TTC549 (cell line): Measurements from ENCODE around the gene OTUD7B.
"Not testable (repeated sequence)": the region's sequence is repeated elsewhere in the genome, so short reads cannot be mapped to it uniquely, and the experiment has no call there.

Source experiments
- FAIRE-seq: peaks from 2 replicates; lab custom pipeline; 2012; peaks lifted over from hg19 to GRCh38; lab: Jason Lieb, UNC

Gene OTUD7B

DNA sequence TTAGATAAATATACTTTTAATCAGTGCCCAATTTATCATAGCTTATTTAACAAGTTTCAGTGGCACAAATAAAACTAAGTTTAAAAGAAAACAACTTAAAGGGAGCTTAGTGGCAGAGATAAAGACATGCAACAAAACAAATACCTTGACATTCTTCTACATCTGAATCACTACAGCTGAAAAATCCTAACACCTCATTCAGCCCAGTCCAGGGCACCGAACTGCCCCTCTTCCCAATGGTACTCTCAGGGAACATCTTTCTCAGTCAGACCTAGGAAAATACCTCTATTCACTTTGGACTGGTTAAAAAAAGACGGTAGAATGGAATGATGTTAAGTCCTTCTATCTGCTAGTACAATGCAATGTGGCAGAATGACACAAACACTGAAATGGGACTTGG is 8.3 kb downstream of the OTUD7B start:
- FAIRE-seq: peak; percentile 25

- FAIRE-seq: no peak
These were observed 9.1 kb downstream of the OTUD7B start for GRCh38 chr1:150001415-150001814.

DNA sequence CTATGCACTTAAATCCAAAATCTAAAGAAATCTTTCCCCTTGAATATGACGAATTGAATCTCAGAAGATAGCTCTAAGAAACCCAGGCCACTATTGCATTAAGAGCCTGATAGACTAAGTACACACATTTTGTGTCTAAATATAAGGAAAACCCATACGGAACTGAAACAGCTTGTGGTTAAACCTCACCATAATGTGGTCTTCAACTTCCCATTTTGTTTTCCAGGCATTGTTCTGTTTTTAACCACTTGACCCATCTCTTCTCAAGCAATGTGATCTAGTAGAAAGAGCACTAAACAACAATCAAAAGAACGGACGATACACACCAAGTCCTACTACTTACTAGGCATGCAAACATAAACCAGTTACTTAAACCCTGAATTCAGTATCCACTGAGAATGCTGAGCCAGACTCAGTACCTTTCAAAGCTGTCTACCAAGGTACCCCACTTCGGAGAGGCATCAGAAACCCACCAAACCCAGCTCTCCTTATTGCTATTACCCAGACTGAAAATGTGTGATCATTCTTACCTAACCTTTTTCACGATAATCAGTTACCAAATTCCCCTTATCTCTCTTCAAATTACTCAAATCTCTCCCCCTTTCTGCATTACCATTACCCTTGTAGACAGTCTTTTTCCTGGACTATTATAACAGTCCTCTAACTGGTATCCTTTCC is 12.8 kb downstream of the OTUD7B start:
- no peak for FAIRE-seq

DNA sequence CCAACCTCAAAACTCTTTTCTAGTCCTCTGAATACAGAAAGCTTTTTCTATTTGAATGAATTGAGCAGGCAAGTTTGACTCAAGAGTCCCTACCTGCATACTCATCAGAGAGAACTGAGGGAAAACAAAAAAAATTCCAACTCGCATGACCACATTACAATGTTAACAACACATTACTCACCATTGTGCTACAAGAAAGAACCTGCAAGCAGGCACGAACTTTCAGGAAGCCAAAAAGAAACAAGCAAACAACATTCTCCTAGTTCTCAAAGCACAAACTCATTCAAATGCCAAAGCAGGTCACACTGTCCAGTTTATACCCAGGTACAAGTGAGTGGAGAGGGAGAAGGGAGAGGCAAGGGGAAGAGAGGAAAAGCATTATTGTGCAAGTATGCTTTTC is 14.6 kb downstream of the OTUD7B start:
- FAIRE-seq: no peak

GRCh38 chr1:149993764-149994163 is 16.8 kb downstream of the OTUD7B start:
- FAIRE-seq: no peak

DNA sequence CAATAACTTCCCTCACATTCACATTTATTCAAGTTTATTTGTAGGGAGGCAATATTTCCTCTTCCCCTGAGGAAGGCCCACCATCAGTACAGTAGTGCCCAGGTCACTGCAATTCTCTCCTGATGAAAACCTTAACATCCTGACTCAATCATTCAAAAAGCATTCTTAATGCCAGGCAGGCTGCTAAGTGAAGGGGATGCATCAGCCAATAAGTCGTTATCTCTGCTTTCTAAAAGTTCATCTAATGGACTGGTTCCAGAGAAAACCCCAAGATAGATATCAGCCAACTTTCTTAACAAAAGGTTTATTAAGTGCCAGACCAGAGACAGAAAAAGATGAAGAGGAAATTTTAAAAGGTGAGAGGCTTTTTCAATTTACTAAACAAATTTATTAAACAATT is 17.3 kb downstream of the OTUD7B start:
- no peak for FAIRE-seq

DNA sequence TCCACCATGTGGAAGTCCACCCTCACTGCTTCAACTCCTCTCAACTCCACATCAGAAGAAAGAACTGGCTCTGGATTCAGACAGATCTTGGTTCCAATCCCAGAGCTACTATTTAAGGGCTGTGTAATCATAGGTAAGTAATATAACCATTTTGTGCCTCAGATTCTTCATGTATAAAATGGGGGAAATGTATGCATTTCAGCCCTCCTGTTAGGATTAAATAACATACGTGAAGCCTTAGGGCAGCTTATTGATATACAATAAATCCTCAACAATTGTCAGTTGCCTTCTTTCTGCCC is 23.3 kb downstream of the OTUD7B start:
- FAIRE-seq: no peak

DNA sequence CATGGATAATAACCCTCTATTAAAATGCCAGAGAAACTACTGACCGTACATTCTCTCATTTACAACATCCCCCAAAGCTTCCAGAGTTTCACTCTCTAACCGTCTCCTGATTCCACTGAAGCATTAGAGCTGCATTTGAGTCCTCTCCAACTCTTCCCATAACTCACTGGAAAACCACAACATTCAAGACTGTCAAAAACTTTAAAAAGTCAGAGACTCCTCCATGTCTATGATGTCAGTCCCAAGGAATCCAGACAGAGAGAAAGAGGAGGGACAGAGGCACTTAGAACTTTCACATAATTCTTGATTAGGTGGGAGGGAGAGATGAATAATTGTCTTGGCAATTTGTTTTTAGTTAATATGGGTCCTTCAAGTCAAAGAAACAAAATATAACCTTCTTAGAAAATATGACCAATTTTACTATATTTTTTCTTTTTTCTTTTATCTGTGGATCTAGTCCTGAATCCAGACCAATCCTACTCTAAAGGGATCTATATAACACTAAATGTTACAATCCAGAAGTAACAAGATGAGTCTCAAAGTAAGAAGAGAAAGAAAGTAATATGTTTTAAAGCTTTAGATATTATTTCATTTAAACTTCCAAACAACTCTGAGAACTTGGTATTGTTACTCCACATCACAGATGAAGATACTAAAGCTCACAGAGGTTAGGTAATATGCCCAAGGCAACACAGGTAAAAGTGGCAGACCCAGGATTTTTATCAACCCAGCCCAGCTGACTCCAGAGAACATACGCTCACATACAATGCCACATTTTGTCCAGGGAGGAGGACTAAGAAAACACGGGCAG is 23.8 kb downstream of the OTUD7B start:
- FAIRE-seq: peak; percentile 46

- FAIRE-seq: no peak
These were observed 30.5 kb downstream of the OTUD7B start for GRCh38 chr1:149979972-149980540.

- peak; percentile 78 for FAIRE-seq
These were observed 31.1 kb downstream of the OTUD7B start for GRCh38 chr1:149979245-149979971.

GRCh38 chr1:149978547-149979023 is 31.9 kb downstream of the OTUD7B start:
- no peak for FAIRE-seq

DNA sequence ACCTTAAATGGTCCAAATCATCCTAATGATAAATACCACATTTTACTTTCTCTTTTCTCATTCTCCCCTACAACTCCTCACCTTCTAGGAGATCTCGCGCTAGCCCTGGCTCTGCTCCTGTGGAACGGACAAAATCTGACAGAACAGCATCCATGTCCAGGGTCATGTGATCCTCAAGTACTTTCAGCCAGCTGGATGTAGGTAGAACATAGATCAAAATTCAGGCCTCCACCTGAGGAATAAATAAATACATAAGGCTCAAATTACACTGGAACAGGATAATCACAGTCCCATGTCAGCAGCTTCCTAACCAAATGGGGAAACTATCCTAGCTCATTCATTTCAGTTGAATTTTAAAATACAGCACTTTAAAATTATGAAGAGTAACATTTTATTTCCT is 33.2 kb downstream of the OTUD7B start:
- FAIRE-seq: no peak

GRCh38 chr1:149972547-149972946 is 38.0 kb downstream of the OTUD7B start:
- FAIRE-seq: no peak

DNA sequence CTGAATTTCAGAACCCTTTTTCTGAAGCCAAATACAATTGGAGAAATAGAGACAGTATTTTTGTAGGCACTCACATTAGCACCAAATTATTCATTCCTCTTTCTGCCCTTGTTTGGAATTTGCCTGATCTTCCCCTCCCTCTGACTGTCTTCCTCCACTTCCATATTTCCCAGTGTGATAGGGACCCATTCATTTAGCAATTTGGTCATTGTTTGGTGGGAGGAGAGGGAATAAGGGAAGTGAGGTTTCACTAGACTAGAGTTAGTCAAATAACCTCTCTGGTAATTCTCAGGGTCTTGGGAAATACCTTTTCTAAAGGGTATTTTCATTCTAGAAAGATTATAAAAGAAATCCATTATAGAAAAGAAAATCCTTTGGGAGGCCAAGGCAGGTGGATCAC is 42.9 kb downstream of the OTUD7B start:
- FAIRE-seq: no peak

DNA sequence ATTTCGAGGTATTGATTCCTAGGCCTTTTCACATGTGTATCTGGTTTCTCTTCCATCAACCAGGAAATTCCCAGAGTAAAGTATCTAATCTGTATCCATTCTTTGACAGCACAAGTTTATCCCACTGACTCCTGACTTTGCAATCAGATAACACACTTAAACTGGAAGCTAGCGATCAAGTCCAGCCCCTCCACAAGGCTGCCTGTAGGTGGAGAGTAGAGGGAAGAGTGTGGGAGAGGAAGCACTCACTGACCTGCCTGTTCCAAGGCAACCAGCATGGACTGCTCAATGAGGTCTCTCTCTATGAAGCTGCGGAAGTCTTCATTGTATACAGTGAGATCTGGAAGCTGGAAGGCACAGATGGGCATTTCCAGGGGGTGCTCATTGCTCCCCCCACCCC is 43.5 kb downstream of the OTUD7B start:
- no peak for FAIRE-seq

DNA sequence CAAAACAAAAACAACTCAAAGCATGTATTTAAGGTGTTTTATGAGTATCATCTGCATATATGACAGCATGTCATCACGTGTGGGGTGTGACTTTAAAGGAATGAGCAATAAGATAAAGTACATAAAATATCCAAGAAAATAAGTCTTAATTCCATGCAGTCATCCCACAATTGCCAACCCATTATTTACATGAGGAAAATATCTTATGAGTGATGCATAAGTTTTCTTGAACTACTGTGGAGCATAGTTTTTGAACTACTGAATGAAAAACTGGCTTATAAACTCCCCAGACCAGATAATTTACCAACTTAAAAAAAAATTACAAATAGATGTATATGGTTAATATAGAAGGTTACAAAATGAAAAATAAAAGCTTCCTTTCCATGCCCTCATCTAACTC is 44.1 kb downstream of the OTUD7B start:
- FAIRE-seq: no peak

GRCh38 chr1:149965440-149965839 is 45.1 kb downstream of the OTUD7B start:
- no peak for FAIRE-seq

- no peak for FAIRE-seq
These were observed 47.2 kb downstream of the OTUD7B start for GRCh38 chr1:149963358-149963757.

DNA sequence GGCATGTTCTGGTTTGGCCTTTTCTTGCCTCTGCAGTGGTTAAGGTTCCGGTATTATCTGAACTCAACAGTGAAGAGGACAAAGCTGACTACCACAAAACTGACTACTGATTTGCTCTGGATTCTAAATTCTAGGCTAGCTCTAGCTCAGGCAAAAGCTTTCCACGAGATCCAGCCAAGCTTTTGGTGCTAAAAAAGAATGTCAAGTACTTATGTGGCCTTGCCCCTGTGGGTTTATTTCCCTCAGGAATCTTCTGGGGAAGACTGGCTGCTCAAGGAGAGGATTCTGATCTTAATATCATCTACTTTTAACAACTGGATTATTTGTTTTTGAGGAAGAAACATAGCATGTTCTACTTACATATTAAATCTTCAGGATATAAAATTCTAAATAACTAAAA is 47.8 kb downstream of the OTUD7B start:
- FAIRE-seq: no peak

- FAIRE-seq: peak; percentile 95
These were observed 48.4 kb downstream of the OTUD7B start for GRCh38 chr1:149962039-149962647.

DNA sequence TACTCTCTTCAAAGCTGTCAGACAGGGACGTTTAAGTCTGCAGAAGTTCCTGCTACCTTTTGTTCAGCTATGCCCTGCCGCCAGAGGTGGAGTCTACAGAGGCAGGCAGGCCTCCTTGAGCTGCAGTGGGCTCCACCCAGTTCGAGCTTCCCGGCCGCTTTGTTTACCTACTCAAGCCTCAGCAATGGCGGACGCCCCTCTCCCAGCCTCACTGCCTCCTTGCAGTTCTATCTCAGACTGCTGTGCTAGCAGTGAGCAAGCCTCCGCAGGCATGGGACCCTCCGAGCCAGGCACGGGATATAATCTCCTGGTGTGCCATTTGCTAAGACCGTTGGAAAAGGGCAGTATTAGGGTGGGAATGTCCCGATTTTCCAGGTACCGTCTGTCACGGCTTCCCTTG is 53.0 kb downstream of the OTUD7B start:
- FAIRE-seq: not testable (repeated sequence)

GRCh38 chr1:149949911-149950310 is 60.6 kb downstream of the OTUD7B start:
- FAIRE-seq: no peak

GRCh38 chr1:149945206-149945605 is 65.3 kb downstream of the OTUD7B start:
- FAIRE-seq: no peak
